Daoy (cell line): Measurements from ENCODE around the gene ECHDC3. TPM values are rescaled to one million over a fixed set of nuclear protein-coding genes. Genes with fewer than 3 reads are reported as not detected.

Experiments
- DNase-seq: peaks from one replicate; pipeline ENCODE4 v3.0.0-alpha.2; 2015; ENCODE audit warnings: low read depth
- total RNA-seq: library from RNA; depleted of rRNA; stranded (reverse); fragments of >200 nt; shearing (Covaris generic); gene quantifications from 2 replicates; pipeline ENCODE4 v1.2.3, GENCODE V29; 2014

ECHDC3 gene
- total RNA-seq, 1 experiment from 2014 or later = 7.9 TPM

- DNase-seq = peak; percentile 27
Measured at GRCh38 chr10:11782793-11783557, 40.8 kb downstream of the ECHDC3 start.

GRCh38 chr10:11783558-11783865 lies 41.3 kb downstream of the ECHDC3 start:
- DNase-seq = no peak

DNA sequence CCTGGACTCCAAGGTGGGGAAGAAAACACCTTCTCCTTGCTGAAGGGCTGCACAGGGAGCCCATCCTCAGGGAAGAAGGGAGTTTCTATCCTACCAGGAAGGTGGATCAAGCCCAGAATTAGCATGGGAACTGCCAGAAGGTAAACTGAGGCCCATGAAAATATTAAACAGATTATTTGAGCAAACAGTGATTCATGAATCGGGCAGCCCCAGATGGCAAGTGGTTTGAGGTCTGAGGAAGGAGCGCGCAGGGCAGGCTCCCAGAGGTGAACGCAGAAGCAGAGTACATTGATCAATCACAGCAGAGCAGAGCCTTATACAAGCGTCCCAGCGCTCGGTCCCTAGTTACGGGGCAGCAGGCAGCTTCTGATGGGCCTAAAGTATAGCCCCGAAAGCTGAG lies 45.2 kb downstream of the ECHDC3 start:
- no peak for DNase-seq

- DNase-seq = no peak
Measured at GRCh38 chr10:11787846-11788245, 45.7 kb downstream of the ECHDC3 start.

DNA sequence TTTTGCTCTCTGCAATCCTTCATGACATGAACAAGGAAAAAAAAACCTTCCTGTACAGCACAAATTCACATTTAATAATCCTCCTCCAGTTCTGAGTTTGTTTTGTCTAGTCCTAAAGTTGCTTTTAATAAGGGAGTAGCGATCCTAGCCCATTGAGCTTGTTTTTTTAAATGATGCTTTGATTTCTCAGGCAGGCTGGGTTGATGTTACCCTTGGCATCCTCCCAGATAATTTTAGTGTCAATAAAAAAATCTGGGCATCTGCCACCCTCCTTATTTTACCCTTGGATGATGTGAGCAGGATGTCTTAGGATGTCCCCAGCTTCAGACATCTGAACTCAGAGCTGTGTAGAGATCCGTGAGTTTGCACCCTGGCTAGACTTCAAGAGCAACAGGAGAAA lies 47.1 kb downstream of the ECHDC3 start:
- DNase-seq = no peak

GRCh38 chr10:11789956-11790355 lies 47.8 kb downstream of the ECHDC3 start:
- no peak for DNase-seq

GRCh38 chr10:11793762-11794479 lies 51.7 kb downstream of the ECHDC3 start:
- DNase-seq = peak; percentile 87

DNA sequence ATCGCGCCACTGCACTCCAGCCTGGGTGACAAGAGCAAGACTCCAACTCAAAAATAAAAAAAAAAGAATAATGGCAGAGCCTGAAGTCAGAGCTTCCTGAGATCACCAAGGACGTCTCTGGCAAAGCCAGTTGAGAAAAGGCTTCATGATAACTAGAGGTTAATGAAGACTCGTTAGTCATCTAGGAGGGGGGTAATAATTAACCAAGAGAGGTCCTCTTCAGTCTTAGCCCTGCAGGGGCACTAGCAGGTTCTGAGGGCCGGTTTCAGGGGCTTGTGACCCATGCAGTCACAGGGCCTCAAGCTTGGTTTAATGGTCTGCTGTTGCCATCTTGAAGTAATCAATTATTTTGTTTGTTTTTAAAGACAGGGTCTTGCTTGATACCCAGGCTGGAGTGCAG lies 52.4 kb downstream of the ECHDC3 start:
- no peak for DNase-seq

DNA sequence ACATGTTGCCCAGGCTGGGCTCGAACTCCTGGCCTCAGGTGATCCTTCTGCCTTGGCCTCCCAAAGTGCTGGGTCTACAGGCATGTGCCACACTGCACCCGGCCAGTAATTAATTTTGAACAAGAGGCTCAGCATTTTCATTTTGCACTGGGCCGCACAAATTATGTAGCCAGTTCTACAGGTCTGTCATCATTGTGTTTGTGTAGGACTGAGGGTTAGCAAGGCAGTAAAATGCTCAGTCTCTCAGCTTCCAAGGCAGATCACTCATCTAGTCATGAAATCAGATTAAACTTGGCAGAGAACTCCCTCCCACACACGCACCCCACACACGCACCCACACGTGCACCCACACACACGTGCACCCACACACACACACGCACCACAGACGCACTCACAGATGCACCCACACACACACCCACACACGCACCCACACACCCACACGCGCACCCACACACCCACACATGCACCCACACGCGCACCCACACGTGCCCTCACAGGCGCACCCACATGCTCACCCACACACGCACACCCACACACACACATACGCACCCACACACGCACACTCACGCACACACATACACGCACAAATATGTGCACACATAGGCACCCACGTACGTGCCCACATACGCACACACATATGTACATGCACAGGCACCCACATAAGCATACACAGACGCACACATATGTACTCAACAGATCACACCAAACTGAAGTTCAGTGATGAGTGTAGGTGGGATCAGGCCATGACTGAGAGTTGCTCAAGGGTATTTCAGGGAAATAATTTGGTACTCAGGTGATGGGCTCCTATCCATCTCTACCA lies 53.1 kb downstream of the ECHDC3 start:
- DNase-seq = no peak

DNA sequence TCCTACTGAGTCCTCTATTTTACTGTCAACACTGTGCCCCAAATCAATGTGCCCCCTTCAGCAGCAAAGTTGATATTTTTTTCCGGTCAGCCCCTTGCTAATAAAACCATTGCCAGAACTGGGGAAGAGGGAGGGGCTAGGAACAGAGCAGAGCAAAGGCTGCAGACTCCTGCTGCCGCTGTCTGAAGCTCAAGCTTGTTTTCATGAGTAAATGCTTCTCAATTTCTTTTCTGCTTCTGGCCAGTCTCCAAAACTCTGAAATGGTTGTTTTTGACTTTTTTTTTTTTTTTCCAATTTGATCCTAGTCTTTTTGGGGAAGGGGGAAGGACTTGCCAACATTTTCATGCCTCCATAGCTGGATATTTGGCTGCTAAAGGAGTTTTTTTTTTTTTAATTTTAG lies 54.3 kb downstream of the ECHDC3 start:
- no peak for DNase-seq

- DNase-seq = no peak
Measured at GRCh38 chr10:11797281-11797680, 55.1 kb downstream of the ECHDC3 start.

GRCh38 chr10:11797847-11798633 lies 55.9 kb downstream of the ECHDC3 start:
- no peak for DNase-seq

DNA sequence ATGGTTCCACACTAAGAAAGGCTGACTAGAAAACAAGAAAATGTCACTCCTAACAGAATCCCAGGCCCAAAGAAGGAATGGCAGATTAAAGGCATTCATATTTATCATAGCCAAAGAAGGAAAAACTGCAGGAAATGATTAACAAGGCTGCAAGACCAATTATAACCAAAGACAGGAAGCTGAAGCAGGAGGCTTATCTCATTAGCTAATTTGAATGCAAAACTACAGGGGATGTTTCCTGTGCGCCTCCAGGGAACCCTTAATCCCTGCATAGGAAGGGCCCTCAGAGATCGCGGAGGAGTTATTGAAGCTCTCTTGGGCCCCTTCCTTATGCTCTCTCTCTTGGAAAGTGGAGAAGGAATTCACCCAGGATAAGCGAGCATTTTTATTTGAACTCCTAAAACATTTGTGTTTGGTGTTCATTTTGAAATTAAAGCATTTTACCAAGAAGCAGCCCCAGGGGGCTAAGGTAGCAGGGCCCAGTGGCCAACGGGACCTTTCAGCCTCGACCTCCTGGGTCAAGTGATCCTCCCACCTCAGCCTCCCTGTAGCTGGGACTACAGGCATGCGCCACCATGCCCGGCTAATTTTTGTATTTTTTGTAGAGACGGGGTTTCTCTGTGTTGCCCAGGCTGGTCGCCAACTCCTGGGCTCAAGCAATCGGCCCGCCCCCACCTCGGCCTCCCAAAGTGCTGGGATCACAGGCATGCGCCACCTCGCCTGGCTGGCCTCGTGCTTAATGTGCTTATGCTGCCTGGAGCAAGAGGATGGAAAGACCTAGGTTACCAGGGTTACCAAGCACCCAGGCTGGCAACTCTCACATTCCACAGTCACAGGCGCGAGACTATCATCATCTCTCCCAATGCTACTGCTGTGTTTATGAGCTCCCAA lies 56.9 kb downstream of the ECHDC3 start:
- DNase-seq = peak; percentile 18

GRCh38 chr10:11799736-11800080 lies 57.5 kb downstream of the ECHDC3 start:
- DNase-seq = no peak

DNA sequence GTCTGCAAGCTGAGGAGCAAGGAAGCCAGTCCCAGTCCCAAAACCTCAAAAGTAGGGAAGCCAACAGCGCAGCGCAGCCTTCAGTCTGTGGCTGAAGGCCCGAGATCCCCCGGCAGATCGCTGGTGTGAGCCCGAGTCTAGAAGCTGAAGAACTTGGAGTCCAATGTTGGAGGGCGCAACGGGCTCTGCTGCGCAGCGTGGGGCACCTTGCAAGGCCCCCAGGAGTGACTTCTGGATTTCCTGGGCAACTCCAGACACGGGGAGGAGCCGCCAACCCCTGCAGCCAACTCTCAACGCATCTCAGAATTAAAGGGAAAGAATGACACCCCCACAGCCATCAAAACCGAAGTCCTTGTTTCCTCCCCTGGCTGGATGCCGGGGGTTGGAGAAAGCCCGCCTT lies 62.2 kb downstream of the ECHDC3 start:
- no peak for DNase-seq

DNA sequence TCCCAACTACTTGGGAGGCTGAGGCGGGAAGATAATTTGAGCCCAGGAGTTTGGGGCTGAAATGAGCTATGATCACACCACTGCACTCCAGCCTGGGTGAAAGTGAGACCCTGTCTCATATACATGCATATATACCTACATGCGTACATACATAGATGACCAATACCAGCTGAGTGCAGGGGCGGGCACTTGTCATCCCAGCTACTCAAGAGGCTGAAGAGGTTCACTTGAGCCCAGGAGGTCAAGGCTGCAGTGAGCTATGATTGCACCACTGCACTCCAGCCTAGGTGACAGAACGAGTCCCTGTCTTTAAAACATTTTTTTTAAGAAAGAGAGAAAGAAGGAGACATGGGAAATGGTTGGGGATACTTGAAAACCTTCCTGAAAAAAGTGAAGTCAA lies 63.6 kb downstream of the ECHDC3 start:
- DNase-seq = no peak

DNA sequence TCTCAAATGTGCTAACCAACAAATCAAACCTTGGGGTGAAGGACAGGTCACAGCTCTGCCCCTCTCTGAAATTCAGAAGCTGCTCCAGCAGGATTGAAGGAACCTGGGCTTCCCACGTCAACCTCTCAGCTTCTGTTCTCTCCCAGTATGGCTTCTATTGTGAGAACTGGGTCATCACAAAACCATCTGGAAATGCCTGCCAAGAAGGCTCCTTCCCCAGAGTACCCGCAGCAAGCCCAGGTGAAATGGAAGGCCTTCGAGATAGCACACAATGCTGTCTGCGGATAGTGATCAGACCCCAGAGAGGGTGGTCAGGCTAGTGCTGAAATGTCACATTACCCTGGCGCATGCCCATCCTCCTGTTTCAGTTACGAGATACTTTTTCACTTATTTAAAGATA lies 64.5 kb downstream of the ECHDC3 start:
- no peak for DNase-seq

DNA sequence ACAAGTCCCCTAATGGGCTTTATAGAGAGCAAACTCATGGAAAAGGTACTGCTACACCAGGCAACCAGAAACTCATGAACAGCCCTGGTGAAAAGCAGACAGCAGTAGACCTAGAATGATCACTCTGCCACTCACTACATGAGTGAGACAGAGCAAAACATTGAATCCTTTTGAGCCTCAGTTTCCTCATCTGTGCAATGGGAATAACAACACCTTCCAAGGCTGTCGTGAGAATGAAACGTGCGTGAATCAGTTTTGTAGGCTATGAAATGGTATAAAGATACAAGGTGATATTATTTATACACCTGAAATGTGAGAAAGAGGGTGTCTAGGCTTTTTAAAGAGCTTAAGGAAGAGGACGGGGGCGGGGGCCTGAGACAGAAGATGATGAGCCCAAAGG lies 66.6 kb downstream of the ECHDC3 start:
- DNase-seq = no peak

GRCh38 chr10:11810313-11810766 lies 68.2 kb downstream of the ECHDC3 start:
- DNase-seq = peak; percentile 30

GRCh38 chr10:11810973-11811372 lies 68.8 kb downstream of the ECHDC3 start:
- DNase-seq = no peak

DNA sequence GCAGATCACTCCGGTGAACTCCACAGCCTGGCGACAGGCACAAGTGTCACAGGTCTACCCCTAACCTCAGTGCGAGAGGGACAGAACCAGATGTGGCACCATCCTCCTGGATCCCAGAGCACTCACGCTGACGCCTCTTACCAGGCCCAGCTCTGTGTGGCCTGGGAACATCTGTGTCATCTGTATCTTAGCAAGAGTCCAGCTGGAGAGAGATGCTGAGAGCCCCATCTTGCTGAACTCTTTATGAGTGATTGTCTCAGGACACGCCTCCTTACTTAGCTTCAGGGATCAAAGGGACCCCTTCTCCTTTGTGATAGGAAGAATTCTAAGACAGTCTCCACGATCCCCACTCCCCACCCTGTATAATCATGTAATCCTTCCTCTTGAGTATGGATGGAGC lies 71.0 kb downstream of the ECHDC3 start:
- no peak for DNase-seq
